Naive B cell (primary cell): ENCODE results near the gene SH3GL3. TPM values are rescaled to one million over a fixed set of nuclear protein-coding genes. Genes with fewer than 3 reads are reported as not detected.

Experiments
- ATAC-seq, 2 donors: fragments of 150-1000 bp; cut with Tn5 transposase; 2 replicates each; pipeline ENCODE4 v1.10.0; 2021; ENCODE audit warnings: low read depth in 2 of 2, mild to moderate bottlenecking in 2 of 2, moderate library complexity in 2 of 2
- DNase-seq: peaks from one replicate; pipeline ENCODE4 v3.0.0; 2022
- H3K27ac Mint-ChIP-seq, 6 donors: one replicate each; pipeline ENCODE4 v1.8.0; 2020 to 2022; ENCODE audit warnings: mild to moderate bottlenecking in 6 of 6, mixed read lengths in 6 of 6, moderate library complexity in 5 of 6, inconsistent platforms in 2 of 6
- H3K27me3 Mint-ChIP-seq, 3 donors: one replicate each; pipeline ENCODE4 v1.8.0; 2021 to 2022; ENCODE audit warnings: mixed read lengths in 3 of 3, mild to moderate bottlenecking in 1 of 3
- H3K36me3 Mint-ChIP-seq, 2 donors: one replicate each; pipeline ENCODE4 v1.8.0; 2020 to 2022; ENCODE audit warnings: mixed read lengths in 2 of 2, inconsistent platforms in 1 of 2, mild to moderate bottlenecking in 1 of 2
- H3K4me1 Mint-ChIP-seq, 3 donors: one replicate each; pipeline ENCODE4 v1.8.0; 2020 to 2022; ENCODE audit warnings: mixed read lengths in 3 of 3, inconsistent platforms in 1 of 3, mild to moderate bottlenecking in 1 of 3, moderate library complexity in 1 of 3
- H3K4me3 Mint-ChIP-seq, 8 donors: one replicate each; pipeline ENCODE4 v1.8.0; 2020 to 2022; ENCODE audit warnings: mild to moderate bottlenecking in 8 of 8, mixed read lengths in 8 of 8, moderate library complexity in 8 of 8, inconsistent platforms in 2 of 8
- H3K9me3 Mint-ChIP-seq, 7 donors: one replicate each; pipeline ENCODE4 v1.8.0; 2020 to 2022; ENCODE audit warnings: mixed read lengths in 7 of 7, mild to moderate bottlenecking in 5 of 7, inconsistent platforms in 2 of 7, moderate library complexity in 1 of 7
- polyA plus RNA-seq, 6 donors: library from polyadenylated mRNA; unstranded; fragments of 300-500 nt; fragmentation: Illumina TruSeq; gene quantifications; one replicate each; pipeline ENCODE4 v1.2.3, GENCODE V29; 2021; ENCODE audit warnings: low read depth in 6 of 6

Gene SH3GL3
- polyA plus RNA-seq, 6 donors from 2014 or later: not detected

DNA sequence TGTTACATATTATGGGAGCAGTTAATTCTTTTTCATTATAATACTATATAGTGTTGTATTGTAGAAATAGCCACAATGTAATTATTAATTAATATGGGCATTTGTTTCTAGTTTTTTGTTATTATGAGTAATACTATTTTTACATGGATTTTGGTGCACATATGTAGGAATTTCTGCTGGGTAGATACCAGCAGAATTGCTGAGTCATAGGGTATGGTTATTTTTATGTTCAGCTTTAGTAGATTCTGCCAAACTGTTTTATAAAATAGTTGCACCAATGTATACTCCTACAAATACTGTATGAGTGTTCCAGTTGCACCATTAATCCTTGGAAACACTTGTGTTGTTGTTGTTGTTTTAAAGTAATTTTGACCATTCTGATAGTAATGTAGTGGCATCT lies 91.5 kb downstream of the SH3GL3 start:
- H3K27ac Mint-ChIP-seq: no peak overlapping the region
- no peaks in the 10 kb centered on the region for H3K4me1 Mint-ChIP-seq
- peaks cover 0 to 18% (median 0%) of the 10 kb centered on the region in 3 donors for H3K27me3 Mint-ChIP-seq
- no peaks in the 10 kb centered on the region for H3K36me3 Mint-ChIP-seq
- ATAC-seq (no peak), DNase-seq (no peak)
- H3K4me3 Mint-ChIP-seq: no peak overlapping the region
- H3K9me3 Mint-ChIP-seq: peaks cover 3 to 12% (median 7%) of the 10 kb centered on the region in 7 donors

DNA sequence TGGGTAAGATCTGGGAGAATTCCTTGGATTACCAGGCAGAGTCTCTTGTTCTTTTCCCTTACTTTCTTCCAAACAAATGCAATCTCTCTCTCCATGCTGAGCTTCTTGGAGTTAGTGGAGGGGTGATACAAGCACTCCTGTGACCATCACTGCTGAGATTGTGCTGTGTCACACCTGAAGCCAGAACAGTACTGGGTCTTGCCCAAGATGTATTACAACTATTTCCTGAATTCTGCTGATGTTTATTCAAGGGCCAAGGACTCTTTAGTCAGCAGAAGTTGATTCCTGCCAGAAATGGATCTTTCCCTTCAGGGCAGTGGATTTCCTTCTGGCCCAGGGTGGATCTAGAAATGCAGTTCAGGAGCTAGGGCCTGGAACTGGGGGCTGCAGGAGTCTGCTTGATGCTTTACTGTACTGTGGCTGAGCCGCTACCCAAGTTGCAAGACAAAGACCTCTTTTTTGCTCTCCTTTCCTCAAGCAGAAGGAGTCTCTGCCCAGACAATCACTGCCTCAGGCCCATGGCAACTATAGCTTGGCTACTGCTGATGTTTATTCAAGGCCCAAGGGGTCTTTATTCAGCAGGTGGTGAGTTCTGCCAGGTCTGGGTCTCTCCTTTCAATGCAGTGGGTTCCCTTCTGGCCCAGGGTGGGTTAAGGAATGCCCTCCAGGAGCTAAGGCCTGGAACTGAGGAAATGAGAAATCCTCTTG lies 98.8 kb downstream of the SH3GL3 start:
- peaks cover 4 to 29% (median 9%) of the 10 kb centered on the region in 7 donors for H3K9me3 Mint-ChIP-seq
- no peak for DNase-seq
- H3K4me1 Mint-ChIP-seq: no peaks in the 10 kb centered on the region
- no peak overlapping the region for H3K27ac Mint-ChIP-seq
- no peak overlapping the region for H3K4me3 Mint-ChIP-seq
- no peaks in the 10 kb centered on the region for H3K36me3 Mint-ChIP-seq
- peaks cover 4 to 45% (median 8%) of the 10 kb centered on the region in 3 donors for H3K27me3 Mint-ChIP-seq
- no peak for ATAC-seq

- Mint-ChIP-seq H3K4me3 (no peak overlapping the region), H3K27ac (peak overlapping the region in 1 of 6 donors; percentile 73), H3K9me3 (peaks cover 4 to 29% (median 9%) of the 10 kb centered on the region in 7 donors), H3K27me3 (peaks cover 4 to 49% (median 12%) of the 10 kb centered on the region in 3 donors), H3K4me1 (no peaks in the 10 kb centered on the region), H3K36me3 (no peaks in the 10 kb centered on the region)
- DNase-seq (no peak), ATAC-seq (no peak)
These were observed 99.4 kb downstream of the SH3GL3 start for GRCh38 chr15:83546512-83546888.

- H3K4me1 Mint-ChIP-seq: no peaks in the 10 kb centered on the region
- peaks cover 4 to 48% (median 17%) of the 10 kb centered on the region in 3 donors for H3K27me3 Mint-ChIP-seq
- no peak overlapping the region for H3K27ac Mint-ChIP-seq
- H3K9me3 Mint-ChIP-seq: peaks cover 4 to 29% (median 9%) of the 10 kb centered on the region in 7 donors
- no peaks in the 10 kb centered on the region for H3K36me3 Mint-ChIP-seq
- ATAC-seq (no peak), DNase-seq (no peak)
- no peak overlapping the region for H3K4me3 Mint-ChIP-seq
These were observed 100.0 kb downstream of the SH3GL3 start for GRCh38 chr15:83547168-83547567.

GRCh38 chr15:83549623-83550022 lies 102.5 kb downstream of the SH3GL3 start:
- H3K36me3 Mint-ChIP-seq: no peaks in the 10 kb centered on the region
- no peak for DNase-seq
- no peak overlapping the region for H3K4me3 Mint-ChIP-seq
- H3K4me1 Mint-ChIP-seq: no peaks in the 10 kb centered on the region
- H3K27ac Mint-ChIP-seq: no peak overlapping the region
- peaks cover 0 to 11% (median 4%) of the 10 kb centered on the region in 7 donors for H3K9me3 Mint-ChIP-seq
- no peak for ATAC-seq
- H3K27me3 Mint-ChIP-seq: peaks cover 9 to 44% (median 17%) of the 10 kb centered on the region in 3 donors

- Mint-ChIP-seq H3K4me3 (no peak overlapping the region), H3K36me3 (no peaks in the 10 kb centered on the region), H3K4me1 (peaks cover 0 to 3% (median 0%) of the 10 kb centered on the region in 3 donors), H3K27me3 (peaks cover 24 to 32% (median 27%) of the 10 kb centered on the region in 3 donors), H3K9me3 (peaks cover 0 to 1% (median 0%) of the 10 kb centered on the region in 7 donors), H3K27ac (no peak overlapping the region)
- ATAC-seq (no peak), DNase-seq (no peak)
These were observed 107.4 kb downstream of the SH3GL3 start for GRCh38 chr15:83554558-83554957.

GRCh38 chr15:83555383-83555782 lies 108.2 kb downstream of the SH3GL3 start:
- no peak overlapping the region for H3K27ac Mint-ChIP-seq
- H3K4me3 Mint-ChIP-seq: no peak overlapping the region
- no peaks in the 10 kb centered on the region for H3K36me3 Mint-ChIP-seq
- DNase-seq (no peak), ATAC-seq (no peak)
- peaks cover 24 to 32% (median 29%) of the 10 kb centered on the region in 3 donors for H3K27me3 Mint-ChIP-seq
- peaks cover 0 to 3% (median 0%) of the 10 kb centered on the region in 3 donors for H3K4me1 Mint-ChIP-seq
- H3K9me3 Mint-ChIP-seq: peaks cover 0 to 1% (median 0%) of the 10 kb centered on the region in 7 donors

GRCh38 chr15:83556068-83556467 lies 108.9 kb downstream of the SH3GL3 start:
- Mint-ChIP-seq H3K36me3 (no peaks in the 10 kb centered on the region), H3K4me1 (peaks cover 0 to 3% (median 0%) of the 10 kb centered on the region in 3 donors), H3K9me3 (peaks cover 0 to 1% (median 0%) of the 10 kb centered on the region in 7 donors), H3K4me3 (no peak overlapping the region), H3K27ac (no peak overlapping the region), H3K27me3 (peaks cover 20 to 29% (median 26%) of the 10 kb centered on the region in 3 donors)
- DNase-seq (no peak), ATAC-seq (no peak)

DNA sequence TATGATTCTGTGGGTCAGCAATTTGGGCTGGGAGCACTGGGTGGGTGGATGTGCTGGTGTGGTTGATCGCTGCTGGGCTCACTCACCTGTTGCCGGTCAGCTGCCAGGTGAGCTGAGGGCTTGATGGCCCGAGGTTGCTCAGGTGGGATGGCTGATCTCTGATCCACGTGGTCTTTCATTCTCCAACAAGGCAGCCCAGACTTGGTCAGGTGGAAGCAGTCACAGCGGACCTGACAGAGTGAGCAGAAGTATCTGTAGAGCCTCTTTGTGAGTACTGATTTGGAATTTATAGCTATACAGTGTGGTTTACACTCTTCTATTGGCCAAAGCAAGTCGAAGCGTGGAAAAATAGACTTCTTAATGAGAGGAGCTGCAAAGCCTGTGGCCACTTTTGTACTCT lies 109.6 kb downstream of the SH3GL3 start:
- Mint-ChIP-seq H3K4me1 (peaks cover 0 to 3% (median 0%) of the 10 kb centered on the region in 3 donors), H3K27ac (no peak overlapping the region), H3K36me3 (no peaks in the 10 kb centered on the region), H3K4me3 (no peak overlapping the region), H3K9me3 (peaks cover 0 to 1% (median 0%) of the 10 kb centered on the region in 7 donors), H3K27me3 (peaks cover 19 to 22% (median 20%) of the 10 kb centered on the region in 3 donors)
- ATAC-seq (no peak), DNase-seq (no peak)

DNA sequence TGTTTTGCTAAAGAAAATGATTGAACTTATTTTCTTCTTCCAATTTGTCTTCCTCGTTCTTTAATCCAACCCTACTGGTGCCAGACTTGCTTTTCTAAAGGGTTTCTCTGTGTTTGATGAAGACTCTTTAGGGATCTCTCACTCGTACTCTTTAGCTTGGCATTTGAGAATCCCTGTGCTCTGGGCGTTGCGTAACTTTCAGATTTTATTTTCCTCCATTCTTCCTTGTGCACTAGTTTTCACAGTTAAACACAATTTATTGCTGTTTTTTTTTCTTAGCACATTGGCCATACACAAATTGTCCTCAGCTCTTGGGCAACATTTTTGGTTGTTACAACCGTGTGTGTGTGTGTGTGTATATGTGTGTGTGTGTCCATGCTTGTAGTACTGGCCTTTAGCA lies 111.0 kb downstream of the SH3GL3 start:
- DNase-seq (no peak), ATAC-seq (no peak)
- Mint-ChIP-seq H3K4me3 (no peak overlapping the region), H3K4me1 (peaks cover 0 to 3% (median 0%) of the 10 kb centered on the region in 3 donors), H3K9me3 (peaks cover 0 to 1% (median 0%) of the 10 kb centered on the region in 7 donors), H3K36me3 (no peaks in the 10 kb centered on the region), H3K27me3 (peaks cover 19 to 20% (median 20%) of the 10 kb centered on the region in 3 donors), H3K27ac (no peak overlapping the region)

DNA sequence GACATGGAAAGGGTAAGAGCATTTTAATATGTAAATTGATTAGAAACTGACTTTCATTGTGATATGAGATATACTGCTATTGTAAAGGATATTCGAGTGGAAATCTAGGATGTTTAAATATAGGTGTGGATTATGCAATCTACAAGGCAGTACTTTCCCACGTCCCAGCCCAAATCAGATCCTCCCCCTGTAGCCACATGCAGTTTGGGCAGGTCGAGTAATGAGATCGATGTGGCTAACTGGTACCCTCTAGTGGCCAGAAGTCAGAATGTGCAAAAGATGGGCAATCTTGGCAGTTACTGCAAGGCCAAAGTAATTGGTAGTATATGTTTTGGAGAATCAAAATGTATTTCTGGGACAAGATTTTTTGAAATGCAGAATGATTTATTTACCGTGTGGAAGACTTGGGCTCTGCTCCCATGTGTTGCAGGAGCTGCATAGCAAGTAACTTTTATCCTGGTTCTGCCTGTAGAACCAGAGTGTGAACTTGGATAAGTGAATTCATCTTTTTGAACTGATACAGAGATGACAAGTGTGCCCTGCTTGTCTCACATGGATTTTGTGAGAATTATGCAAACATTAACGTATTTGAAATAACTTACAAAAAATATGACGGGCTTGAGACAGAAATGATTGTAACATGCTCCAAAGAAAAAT lies 112.3 kb downstream of the SH3GL3 start:
- ATAC-seq: no peak
- H3K27me3 Mint-ChIP-seq: peaks cover 16 to 20% (median 18%) of the 10 kb centered on the region in 3 donors
- peaks cover 0 to 3% (median 0%) of the 10 kb centered on the region in 3 donors for H3K4me1 Mint-ChIP-seq
- H3K27ac Mint-ChIP-seq: no peak overlapping the region
- peaks cover 0 to 1% (median 0%) of the 10 kb centered on the region in 7 donors for H3K9me3 Mint-ChIP-seq
- H3K36me3 Mint-ChIP-seq: no peaks in the 10 kb centered on the region
- no peak overlapping the region for H3K4me3 Mint-ChIP-seq
- DNase-seq: peak; percentile 2

DNA sequence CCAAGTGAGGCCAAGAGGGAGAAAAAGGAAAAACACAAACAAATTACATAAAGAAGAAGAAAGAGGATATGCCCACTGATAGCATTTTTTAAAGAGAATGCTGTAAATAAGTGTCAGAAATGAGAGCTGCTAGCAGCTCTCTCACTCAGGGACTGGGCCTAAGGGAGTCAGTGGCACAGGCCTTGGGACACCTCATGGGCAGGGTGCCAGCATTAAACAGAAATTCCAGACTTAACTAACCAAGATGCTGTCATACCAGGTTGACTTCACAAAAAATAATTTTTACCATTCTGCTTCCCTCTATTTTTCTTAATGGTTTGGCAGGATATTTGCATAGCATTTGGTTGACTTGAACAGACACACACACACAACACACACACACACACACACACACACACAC lies 114.5 kb downstream of the SH3GL3 start:
- H3K4me1 Mint-ChIP-seq: peaks cover 0 to 3% (median 0%) of the 10 kb centered on the region in 3 donors
- H3K9me3 Mint-ChIP-seq: no peaks in the 10 kb centered on the region
- DNase-seq: no peak
- H3K27ac Mint-ChIP-seq: no peak overlapping the region
- ATAC-seq: no peak
- no peak overlapping the region for H3K4me3 Mint-ChIP-seq
- peaks cover 12 to 20% (median 18%) of the 10 kb centered on the region in 3 donors for H3K27me3 Mint-ChIP-seq
- H3K36me3 Mint-ChIP-seq: no peaks in the 10 kb centered on the region

GRCh38 chr15:83565138-83565537 lies 118.0 kb downstream of the SH3GL3 start:
- no peaks in the 10 kb centered on the region for H3K36me3 Mint-ChIP-seq
- no peaks in the 10 kb centered on the region for H3K4me1 Mint-ChIP-seq
- no peak overlapping the region for H3K4me3 Mint-ChIP-seq
- ATAC-seq: no peak
- no peaks in the 10 kb centered on the region for H3K9me3 Mint-ChIP-seq
- no peak overlapping the region for H3K27ac Mint-ChIP-seq
- no peak for DNase-seq
- peaks cover 0 to 9% (median 0%) of the 10 kb centered on the region in 3 donors for H3K27me3 Mint-ChIP-seq
